H1 (cell line): Measurements from ENCODE around the gene FCGR2B. TPM values are rescaled to one million over a fixed set of nuclear protein-coding genes. Genes with fewer than 3 reads are reported as not detected.

Source experiments
- CTCF ChIA-PET: fragments of 300-600 bp; sonication (Branson Sonifier 250); formaldehyde crosslinking; loops from one replicate; lab custom pipeline; 2021; ENCODE audit not compliant: partially characterized antibody; lab: Charles Lee
- POLR2A ChIA-PET: fragments of 300-600 bp; sonication (Branson Sonifier 250); formaldehyde crosslinking; loops from one replicate; lab custom pipeline; 2021; ENCODE audit warnings: inconsistent platforms; ENCODE audit not compliant: partially characterized antibody; lab: Charles Lee
- DNase-seq, 2 experiments: peaks; one replicate each; pipeline versions ENCODE4 v3.0.0 to v3.0.0-alpha.2; 2010 to 2022; ENCODE audit warnings: low spot score in 2 of 2, low read depth in 1 of 2, mixed read lengths in 1 of 2
- FAIRE-seq: peaks from 2 replicates; lab custom pipeline; 2011; peaks lifted over from hg19 to GRCh38; lab: Jason Lieb, UNC
- H2AFZ ChIP-seq: 2 replicates; pipeline ENCODE4 v1.8.1; 2012; ENCODE audit warnings: low read length, inconsistent platforms
- H2AK5ac ChIP-seq: 2 replicates; pipeline ENCODE4 v1.6.1; 2013; ENCODE audit warnings: low read depth, low read length
- H2BK120ac ChIP-seq: replicated peaks from 2 replicates; pipeline ENCODE3; 2013; ENCODE audit warnings: low read depth, low read length, inconsistent platforms
- H2BK12ac ChIP-seq: 2 replicates; pipeline ENCODE4 v1.6.1; 2013; ENCODE audit warnings: low read depth, low read length
- H2BK15ac ChIP-seq: 2 replicates; pipeline ENCODE4 v1.6.1; 2013; ENCODE audit warnings: low read length
- H2BK20ac ChIP-seq: 2 replicates; pipeline ENCODE4 v1.6.1; 2013; ENCODE audit warnings: low read length
- H2BK5ac ChIP-seq: 2 replicates; pipeline ENCODE4 v1.6.1; 2013; ENCODE audit warnings: low read depth, low read length
- H3K14ac ChIP-seq: 2 replicates; pipeline ENCODE4 v1.6.1; 2013; ENCODE audit warnings: inconsistent platforms; ENCODE audit not compliant: insufficient read length
- H3K18ac ChIP-seq: 2 replicates; pipeline ENCODE4 v1.6.1; 2013; ENCODE audit warnings: low read length; ENCODE audit errors: extremely low read depth
- H3K23ac ChIP-seq: 2 replicates; pipeline ENCODE4 v1.6.1; 2013; ENCODE audit warnings: inconsistent platforms; ENCODE audit not compliant: insufficient read length
- H3K23me2 ChIP-seq: 2 replicates; pipeline ENCODE4 v1.6.1; 2013; ENCODE audit warnings: low read depth, low read length
- H3K27ac ChIP-seq: 2 replicates; pipeline ENCODE4 v1.6.1; 2011; ENCODE audit warnings: low read depth, low read length, inconsistent platforms
- H3K27me3 ChIP-seq, 4 experiments: replicated peaks in 1 of 4; 1 replicate in 1 of 4; 2 replicates in 3 of 4; pipeline versions ENCODE4 v1.6.1 to v1.8.1; 2011 to 2013; ENCODE audit warnings: low read length in 3 of 4, mild to moderate bottlenecking in 3 of 4, inconsistent platforms in 2 of 4, mixed read lengths in 2 of 4, moderate library complexity in 1 of 4; ENCODE audit not compliant: control insufficient read depth in 3 of 4, insufficient read depth in 3 of 4; ENCODE audit errors: extremely low read depth in 1 of 4
- H3K36me3 ChIP-seq, 4 experiments: 2 replicates each; pipeline versions ENCODE4 v1.6.1 to v1.8.1; 2011 to 2013; ENCODE audit warnings: mild to moderate bottlenecking in 4 of 4, low read length in 3 of 4, moderate library complexity in 2 of 4, control low read depth in 1 of 4, inconsistent platforms in 1 of 4; ENCODE audit not compliant: insufficient read depth in 4 of 4, control insufficient read depth in 2 of 4
- H3K4ac ChIP-seq: replicated peaks from 2 replicates; pipeline ENCODE3; 2013; ENCODE audit warnings: low read length, low read depth, mixed read lengths, inconsistent platforms; ENCODE audit not compliant: insufficient read length
- H3K4me1 ChIP-seq, 4 experiments: replicated peaks in 1 of 4; 1 replicate in 1 of 4; 2 replicates in 3 of 4; pipeline versions ENCODE4 v1.6.1 to v1.8.1; 2011 to 2013; ENCODE audit warnings: low read length in 3 of 4, inconsistent platforms in 2 of 4, mixed read lengths in 1 of 4; ENCODE audit not compliant: insufficient read depth in 4 of 4, control insufficient read depth in 3 of 4
- H3K4me2 ChIP-seq, 2 experiments: 2 replicates each; pipeline versions ENCODE4 v1.6.1 to v1.8.1; 2011 to 2013; ENCODE audit warnings: low read depth in 2 of 2, low read length in 2 of 2, control low read depth in 1 of 2, inconsistent platforms in 1 of 2, mild to moderate bottlenecking in 1 of 2; ENCODE audit not compliant: insufficient read depth in 1 of 2
- H3K4me3 ChIP-seq, 4 experiments: fragments of 200-600, 300-600 bp in 1 of 4; sonication (generic), shearing (Covaris generic), sonication (Bioruptor Twin) in 1 of 4; 2 replicates each; pipeline versions ENCODE4 v1.5.1 to v1.8.1; 2011 to 2016; ENCODE audit warnings: low read length in 4 of 4, low read depth in 3 of 4, control low read depth in 2 of 4, inconsistent platforms in 2 of 4, mild to moderate bottlenecking in 2 of 4, mixed read lengths in 1 of 4, moderate library complexity in 1 of 4; ENCODE audit not compliant: insufficient read depth in 2 of 4; ENCODE audit errors: extremely low read depth in 1 of 4
- H3K56ac ChIP-seq: replicated peaks from 2 replicates; pipeline ENCODE3; 2013; ENCODE audit warnings: low read depth, mild to moderate bottlenecking, mixed read lengths, low read length, inconsistent platforms; ENCODE audit not compliant: insufficient read length
- H3K79me1 ChIP-seq: 2 replicates; pipeline ENCODE4 v1.6.1; 2013; ENCODE audit warnings: low read depth, low read length, control low read depth
- H3K79me2 ChIP-seq, 2 experiments: 2 replicates each; pipeline versions ENCODE4 v1.6.1 to v1.8.1; 2012 to 2013; ENCODE audit warnings: low read length in 2 of 2, mild to moderate bottlenecking in 2 of 2, inconsistent platforms in 1 of 2; ENCODE audit not compliant: insufficient read depth in 2 of 2, control insufficient read depth in 1 of 2
- H3K9ac ChIP-seq, 4 experiments: replicated peaks in 1 of 4; 1 replicate in 1 of 4; 2 replicates in 3 of 4; pipeline versions ENCODE4 v1.6.1 to v1.8.1; 2011 to 2013; ENCODE audit warnings: low read depth in 3 of 4, low read length in 3 of 4, control low read depth in 2 of 4, mild to moderate bottlenecking in 2 of 4, moderate library complexity in 2 of 4, inconsistent platforms in 1 of 4; ENCODE audit errors: extremely low read depth in 1 of 4
- H3K9me3 ChIP-seq, 2 experiments: 2 replicates each; pipeline versions ENCODE4 v1.6.1 to v1.8.1; 2012 to 2013; ENCODE audit warnings: mild to moderate bottlenecking in 2 of 2, moderate library complexity in 2 of 2, control low read depth in 1 of 2, inconsistent platforms in 1 of 2, low read depth in 1 of 2, low read length in 1 of 2, mixed read lengths in 1 of 2; ENCODE audit not compliant: insufficient read depth in 2 of 2
- H4K20me1 ChIP-seq, 2 experiments: replicated peaks in 1 of 2; 2 replicates each; pipeline versions ENCODE3 to v1.8.1; 2011 to 2013; ENCODE audit warnings: inconsistent platforms in 2 of 2, low read length in 2 of 2, mild to moderate bottlenecking in 1 of 2; ENCODE audit not compliant: insufficient read depth in 2 of 2, control insufficient read depth in 1 of 2
- H4K5ac ChIP-seq: 2 replicates; pipeline ENCODE4 v1.6.1; 2013; ENCODE audit warnings: low read length, low read depth, mixed read lengths, inconsistent platforms; ENCODE audit not compliant: insufficient read length
- H4K8ac ChIP-seq: 2 replicates; pipeline ENCODE4 v1.8.0; 2013; ENCODE audit warnings: mild to moderate bottlenecking, moderate library complexity, low read length, inconsistent platforms; ENCODE audit not compliant: insufficient read depth; ENCODE audit errors: extremely low read depth
- H4K91ac ChIP-seq: replicated peaks from 2 replicates; pipeline ENCODE3; 2013; ENCODE audit warnings: low read length, mixed read lengths, inconsistent platforms; ENCODE audit not compliant: insufficient read length
- ATF2 ChIP-seq: IDR thresholded peaks from 2 replicates; pipeline ENCODE4 v1.6.1; 2012; ENCODE audit warnings: low read length, inconsistent platforms
- BCL11A ChIP-seq, 2 experiments: IDR thresholded peaks; one replicate each; pipeline ENCODE4 v1.6.1; 2011; ENCODE audit warnings: low read depth in 2 of 2, low read length in 2 of 2, mild to moderate bottlenecking in 2 of 2
- CTBP2 ChIP-seq: IDR thresholded peaks from 2 replicates; pipeline ENCODE4 v1.7.0; 2011; ENCODE audit warnings: borderline replicate concordance, mild to moderate bottlenecking, moderate library complexity, mixed read lengths, low read length; ENCODE audit not compliant: insufficient read depth, insufficient read length
- CTCF ChIP-seq, 3 experiments: IDR thresholded peaks; 1 replicate in 2 of 3; 2 replicates in 1 of 3; pipeline versions ENCODE4 v1.5.1 to v1.6.1; 2011; ENCODE audit warnings: low read length in 3 of 3, mild to moderate bottlenecking in 3 of 3, inconsistent platforms in 2 of 3, low read depth in 1 of 3, moderate library complexity in 1 of 3; ENCODE audit not compliant: insufficient read depth in 1 of 3; ENCODE audit errors: control extremely low read depth in 1 of 3
- GTF2F1 ChIP-seq: IDR thresholded peaks from 2 replicates; pipeline ENCODE4 v1.6.1; 2012; ENCODE audit warnings: low read depth, low read length, improper control_type of control experiment, borderline replicate concordance
- NRF1 ChIP-seq: IDR thresholded peaks from 2 replicates; pipeline ENCODE4 v1.6.1; 2011; ENCODE audit warnings: mild to moderate bottlenecking, low read depth, low read length, improper control_type of control experiment
- RBBP5 ChIP-seq: IDR thresholded peaks from 2 replicates; pipeline ENCODE4 v1.7.1; 2012; ENCODE audit warnings: low read depth, mild to moderate bottlenecking, inconsistent platforms, low read length, moderate library complexity, borderline replicate concordance
- WGBS, 2 experiments: shearing (Covaris generic) in 1 of 2; methylation state at CpG; one replicate each; pipeline versions ENCODE4 v1.1.6 to v1.1.7; 2013 to 2015; ENCODE audit warnings: low lambda C conversion rate in 2 of 2, mixed read lengths in 2 of 2, inconsistent platforms in 1 of 2, low coverage in 1 of 2, missing lambda C conversion rate in 1 of 2; ENCODE audit not compliant: insufficient replicate concordance in 2 of 2, insufficient coverage in 1 of 2, insufficient read length in 1 of 2; ENCODE audit errors: extremely low coverage in 1 of 2, missing lambda C conversion rate in 1 of 2; 5-methylcytosine and 5-hydroxymethylcytosine counted together
- polyA plus RNA-seq, 7 experiments: library from polyadenylated mRNA; depleted of rRNA in 3 of 7; stranded (reverse) in 5 of 7; unstranded in 2 of 7; fragments of >200 nt in 5 of 7; fragments of 200-250 nt in 2 of 7; gene quantifications; 1 replicate in 5 of 7; 2 replicates in 1 of 7; 4 replicates in 1 of 7; pipeline versions ENCODE4 v1.2.1 to v1.2.3, GENCODE V29; 2011 to 2013; ENCODE audit warnings: missing spikeins in 2 of 7, mixed read lengths in 2 of 7
- total RNA-seq: library from RNA; stranded (reverse); fragmentation: NEBNext Ultra II Directional; extraction: Animal tissue kit (Norgen Biotek cat#: 25700); gene quantifications from 2 replicates; pipeline ENCODE4 v1.2.1, GENCODE V29; 2021

FCGR2B gene
- total and polyA plus RNA-seq, 2 of the 8 experiments (the other 6 are each of a cell fraction or from before 2014, with no cell fraction given) = 0.05 TPM; not detected in 1

GRCh38 chr1:161678500-161678899, 15.6 kb downstream of the FCGR2B start:
- no peaks in the 10 kb centered on the region for H3K79me1 ChIP-seq
- POLR2A ChIA-PET = no interaction called here
- no peaks in the 10 kb centered on the region for H3K36me3 ChIP-seq
- H4K91ac ChIP-seq = no peak overlapping the region
- H2BK15ac ChIP-seq = no peak overlapping the region
- no peak overlapping the region for H2BK12ac ChIP-seq
- no peak overlapping the region for H3K4me2 ChIP-seq
- H3K79me2 ChIP-seq = no peaks in the 10 kb centered on the region
- no peak overlapping the region; the same call in 1 of the 2 replicates for H2AK5ac ChIP-seq
- H3K9ac ChIP-seq = no peak overlapping the region
- H3K27me3 ChIP-seq = no peaks in the 10 kb centered on the region
- H3K4ac ChIP-seq = no peak overlapping the region
- no peak overlapping the region for H3K56ac ChIP-seq
- CTCF ChIA-PET = no interaction called here
- H3K4me3 ChIP-seq = no peak overlapping the region
- H2AFZ ChIP-seq = no peak overlapping the region
- H2BK5ac ChIP-seq = no peak overlapping the region
- DNase-seq (no peak), FAIRE-seq (no peak)
- no peak overlapping the region for H4K8ac ChIP-seq
- no peaks in the 10 kb centered on the region for H3K23me2 ChIP-seq
- no peaks in the 10 kb centered on the region; a peak in 1 of 7 replicates for H3K4me1 ChIP-seq
- no peak overlapping the region for H2BK120ac ChIP-seq
- no peak overlapping the region for H3K14ac ChIP-seq
- H2BK20ac ChIP-seq = no peak overlapping the region
- H3K23ac ChIP-seq = no peak overlapping the region
- WGBS, 2 experiments = 84% methylated on average over 3 of the region's 3 CpGs; no CpG with 5 or more reads in 1 of the 2 experiments
- TF ChIP-seq RBBP5 (no peak), ATF2 (no peak), CTBP2 (no peak), BCL11A (IDR thresholded peaks at IDR 0.05; ENCODE audit: low read depth in 2 of 2, low read length in 2 of 2) (no peak), NRF1 (no peak), GTF2F1 (no peak), CTCF (IDR thresholded peaks at IDR 0.05; ENCODE audit: control extremely low read depth in 1 of 3, insufficient read depth in 1 of 3, low read depth in 1 of 3, low read length in 3 of 3) (no peak)
- no peak overlapping the region for H4K5ac ChIP-seq
- no peaks in the 10 kb centered on the region for H4K20me1 ChIP-seq
- H3K18ac ChIP-seq = no peak overlapping the region
- no peaks in the 10 kb centered on the region for H3K9me3 ChIP-seq
- H3K27ac ChIP-seq = no peak overlapping the region
